H1 (cell line): ENCODE measurements around the gene PPME1. TPM values are rescaled to one million over a fixed set of nuclear protein-coding genes. Genes with fewer than 3 reads are reported as not detected.

Source experiments
- CTCF ChIA-PET: fragments of 300-600 bp; sonication (Branson Sonifier 250); formaldehyde crosslinking; loops from one replicate; lab custom pipeline; 2021; ENCODE audit not compliant: partially characterized antibody; lab: Charles Lee
- POLR2A ChIA-PET: fragments of 300-600 bp; sonication (Branson Sonifier 250); formaldehyde crosslinking; loops from one replicate; lab custom pipeline; 2021; ENCODE audit warnings: inconsistent platforms; ENCODE audit not compliant: partially characterized antibody; lab: Charles Lee
- DNase-seq, 2 experiments: peaks; one replicate each; pipeline versions ENCODE4 v3.0.0 to v3.0.0-alpha.2; 2010 to 2022; ENCODE audit warnings: low spot score in 2 of 2, low read depth in 1 of 2, mixed read lengths in 1 of 2
- FAIRE-seq: peaks from 2 replicates; lab custom pipeline; 2011; peaks lifted over from hg19 to GRCh38; lab: Jason Lieb, UNC
- H2AFZ ChIP-seq: 2 replicates; pipeline ENCODE4 v1.8.1; 2012; ENCODE audit warnings: low read length, inconsistent platforms
- H2AK5ac ChIP-seq: 2 replicates; pipeline ENCODE4 v1.6.1; 2013; ENCODE audit warnings: low read depth, low read length
- H2BK120ac ChIP-seq: replicated peaks from 2 replicates; pipeline ENCODE3; 2013; ENCODE audit warnings: low read depth, low read length, inconsistent platforms
- H2BK12ac ChIP-seq: 2 replicates; pipeline ENCODE4 v1.6.1; 2013; ENCODE audit warnings: low read depth, low read length
- H2BK15ac ChIP-seq: 2 replicates; pipeline ENCODE4 v1.6.1; 2013; ENCODE audit warnings: low read length
- H2BK20ac ChIP-seq: 2 replicates; pipeline ENCODE4 v1.6.1; 2013; ENCODE audit warnings: low read length
- H2BK5ac ChIP-seq: 2 replicates; pipeline ENCODE4 v1.6.1; 2013; ENCODE audit warnings: low read depth, low read length
- H3K14ac ChIP-seq: 2 replicates; pipeline ENCODE4 v1.6.1; 2013; ENCODE audit warnings: inconsistent platforms; ENCODE audit not compliant: insufficient read length
- H3K18ac ChIP-seq: 2 replicates; pipeline ENCODE4 v1.6.1; 2013; ENCODE audit warnings: low read length; ENCODE audit errors: extremely low read depth
- H3K23ac ChIP-seq: 2 replicates; pipeline ENCODE4 v1.6.1; 2013; ENCODE audit warnings: inconsistent platforms; ENCODE audit not compliant: insufficient read length
- H3K23me2 ChIP-seq: 2 replicates; pipeline ENCODE4 v1.6.1; 2013; ENCODE audit warnings: low read depth, low read length
- H3K27ac ChIP-seq: 2 replicates; pipeline ENCODE4 v1.6.1; 2011; ENCODE audit warnings: low read depth, low read length, inconsistent platforms
- H3K27me3 ChIP-seq, 4 experiments: replicated peaks in 1 of 4; 1 replicate in 1 of 4; 2 replicates in 3 of 4; pipeline versions ENCODE4 v1.6.1 to v1.8.1; 2011 to 2013; ENCODE audit warnings: low read length in 3 of 4, mild to moderate bottlenecking in 3 of 4, inconsistent platforms in 2 of 4, mixed read lengths in 2 of 4, moderate library complexity in 1 of 4; ENCODE audit not compliant: control insufficient read depth in 3 of 4, insufficient read depth in 3 of 4; ENCODE audit errors: extremely low read depth in 1 of 4
- H3K36me3 ChIP-seq, 4 experiments: 2 replicates each; pipeline versions ENCODE4 v1.6.1 to v1.8.1; 2011 to 2013; ENCODE audit warnings: mild to moderate bottlenecking in 4 of 4, low read length in 3 of 4, moderate library complexity in 2 of 4, control low read depth in 1 of 4, inconsistent platforms in 1 of 4; ENCODE audit not compliant: insufficient read depth in 4 of 4, control insufficient read depth in 2 of 4
- H3K4ac ChIP-seq: replicated peaks from 2 replicates; pipeline ENCODE3; 2013; ENCODE audit warnings: low read length, low read depth, mixed read lengths, inconsistent platforms; ENCODE audit not compliant: insufficient read length
- H3K4me1 ChIP-seq, 4 experiments: replicated peaks in 1 of 4; 1 replicate in 1 of 4; 2 replicates in 3 of 4; pipeline versions ENCODE4 v1.6.1 to v1.8.1; 2011 to 2013; ENCODE audit warnings: low read length in 3 of 4, inconsistent platforms in 2 of 4, mixed read lengths in 1 of 4; ENCODE audit not compliant: insufficient read depth in 4 of 4, control insufficient read depth in 3 of 4
- H3K4me2 ChIP-seq, 2 experiments: 2 replicates each; pipeline versions ENCODE4 v1.6.1 to v1.8.1; 2011 to 2013; ENCODE audit warnings: low read depth in 2 of 2, low read length in 2 of 2, control low read depth in 1 of 2, inconsistent platforms in 1 of 2, mild to moderate bottlenecking in 1 of 2; ENCODE audit not compliant: insufficient read depth in 1 of 2
- H3K4me3 ChIP-seq, 4 experiments: fragments of 200-600, 300-600 bp in 1 of 4; sonication (generic), shearing (Covaris generic), sonication (Bioruptor Twin) in 1 of 4; 2 replicates each; pipeline versions ENCODE4 v1.5.1 to v1.8.1; 2011 to 2016; ENCODE audit warnings: low read length in 4 of 4, low read depth in 3 of 4, control low read depth in 2 of 4, inconsistent platforms in 2 of 4, mild to moderate bottlenecking in 2 of 4, mixed read lengths in 1 of 4, moderate library complexity in 1 of 4; ENCODE audit not compliant: insufficient read depth in 2 of 4; ENCODE audit errors: extremely low read depth in 1 of 4
- H3K56ac ChIP-seq: replicated peaks from 2 replicates; pipeline ENCODE3; 2013; ENCODE audit warnings: low read depth, mild to moderate bottlenecking, mixed read lengths, low read length, inconsistent platforms; ENCODE audit not compliant: insufficient read length
- H3K79me1 ChIP-seq: 2 replicates; pipeline ENCODE4 v1.6.1; 2013; ENCODE audit warnings: low read depth, low read length, control low read depth
- H3K79me2 ChIP-seq, 2 experiments: 2 replicates each; pipeline versions ENCODE4 v1.6.1 to v1.8.1; 2012 to 2013; ENCODE audit warnings: low read length in 2 of 2, mild to moderate bottlenecking in 2 of 2, inconsistent platforms in 1 of 2; ENCODE audit not compliant: insufficient read depth in 2 of 2, control insufficient read depth in 1 of 2
- H3K9ac ChIP-seq, 4 experiments: replicated peaks in 1 of 4; 1 replicate in 1 of 4; 2 replicates in 3 of 4; pipeline versions ENCODE4 v1.6.1 to v1.8.1; 2011 to 2013; ENCODE audit warnings: low read depth in 3 of 4, low read length in 3 of 4, control low read depth in 2 of 4, mild to moderate bottlenecking in 2 of 4, moderate library complexity in 2 of 4, inconsistent platforms in 1 of 4; ENCODE audit errors: extremely low read depth in 1 of 4
- H3K9me3 ChIP-seq, 2 experiments: 2 replicates each; pipeline versions ENCODE4 v1.6.1 to v1.8.1; 2012 to 2013; ENCODE audit warnings: mild to moderate bottlenecking in 2 of 2, moderate library complexity in 2 of 2, control low read depth in 1 of 2, inconsistent platforms in 1 of 2, low read depth in 1 of 2, low read length in 1 of 2, mixed read lengths in 1 of 2; ENCODE audit not compliant: insufficient read depth in 2 of 2
- H4K20me1 ChIP-seq, 2 experiments: replicated peaks in 1 of 2; 2 replicates each; pipeline versions ENCODE3 to v1.8.1; 2011 to 2013; ENCODE audit warnings: inconsistent platforms in 2 of 2, low read length in 2 of 2, mild to moderate bottlenecking in 1 of 2; ENCODE audit not compliant: insufficient read depth in 2 of 2, control insufficient read depth in 1 of 2
- H4K5ac ChIP-seq: 2 replicates; pipeline ENCODE4 v1.6.1; 2013; ENCODE audit warnings: low read length, low read depth, mixed read lengths, inconsistent platforms; ENCODE audit not compliant: insufficient read length
- H4K8ac ChIP-seq: 2 replicates; pipeline ENCODE4 v1.8.0; 2013; ENCODE audit warnings: mild to moderate bottlenecking, moderate library complexity, low read length, inconsistent platforms; ENCODE audit not compliant: insufficient read depth; ENCODE audit errors: extremely low read depth
- H4K91ac ChIP-seq: replicated peaks from 2 replicates; pipeline ENCODE3; 2013; ENCODE audit warnings: low read length, mixed read lengths, inconsistent platforms; ENCODE audit not compliant: insufficient read length
- ASH2L ChIP-seq: fragments of 200-600, 300-600 bp; sonication (generic); IDR thresholded peaks from one replicate; pipeline ENCODE4 v1.7.1; 2017; ENCODE audit warnings: low read length
- CHD2 ChIP-seq: IDR thresholded peaks from 2 replicates; pipeline ENCODE4 v1.6.1; 2012; ENCODE audit warnings: low read length, improper control_type of control experiment
- EZH2 ChIP-seq: fragments of 200-600 bp; sonication (generic); IDR thresholded peaks from 2 replicates; pipeline ENCODE4 v1.7.1; 2012; ENCODE audit warnings: low read depth, mild to moderate bottlenecking, moderate library complexity, low read length, inconsistent platforms; ENCODE audit not compliant: severe bottlenecking
- GTF2F1 ChIP-seq: IDR thresholded peaks from 2 replicates; pipeline ENCODE4 v1.6.1; 2012; ENCODE audit warnings: low read depth, low read length, improper control_type of control experiment, borderline replicate concordance
- MAFK ChIP-seq: IDR thresholded peaks from 2 replicates; pipeline ENCODE4 v1.6.1; 2012; ENCODE audit warnings: low read depth, mild to moderate bottlenecking, improper control_type of control experiment, low read length
- NRF1 ChIP-seq: IDR thresholded peaks from 2 replicates; pipeline ENCODE4 v1.6.1; 2011; ENCODE audit warnings: mild to moderate bottlenecking, low read depth, low read length, improper control_type of control experiment
- RFX5 ChIP-seq: IDR thresholded peaks from 2 replicates; pipeline ENCODE4 v1.6.1; 2011; ENCODE audit warnings: low read depth, low read length, improper control_type of control experiment, borderline replicate concordance
- SAP30 ChIP-seq: fragments of 300-600 bp; sonication (generic); IDR thresholded peaks from 2 replicates; pipeline ENCODE4 v1.7.1; 2012; ENCODE audit warnings: low read length, moderate library complexity, mild to moderate bottlenecking, inconsistent platforms; ENCODE audit not compliant: insufficient read depth, insufficient replicate concordance
- SIN3A ChIP-seq, 2 experiments: IDR thresholded peaks in 1 of 2; conservative IDR thresholded peaks in 1 of 2; 2 replicates each; pipeline ENCODE4 v1.6.1; 2011 to 2012; ENCODE audit warnings: low read length in 2 of 2, improper control_type of control experiment in 1 of 2, low read depth in 1 of 2, mild to moderate bottlenecking in 1 of 2
- TAF7 ChIP-seq: optimal IDR thresholded peaks from 2 replicates; pipeline ENCODE3; 2011; ENCODE audit warnings: low read depth, mild to moderate bottlenecking, inconsistent platforms, low read length, moderate library complexity, borderline replicate concordance
- WGBS, 2 experiments: shearing (Covaris generic) in 1 of 2; methylation state at CpG; one replicate each; pipeline versions ENCODE4 v1.1.6 to v1.1.7; 2013 to 2015; ENCODE audit warnings: low lambda C conversion rate in 2 of 2, mixed read lengths in 2 of 2, inconsistent platforms in 1 of 2, low coverage in 1 of 2, missing lambda C conversion rate in 1 of 2; ENCODE audit not compliant: insufficient replicate concordance in 2 of 2, insufficient coverage in 1 of 2, insufficient read length in 1 of 2; ENCODE audit errors: extremely low coverage in 1 of 2, missing lambda C conversion rate in 1 of 2; 5-methylcytosine and 5-hydroxymethylcytosine counted together
- polyA plus RNA-seq, 7 experiments: library from polyadenylated mRNA; depleted of rRNA in 3 of 7; stranded (reverse) in 5 of 7; unstranded in 2 of 7; fragments of >200 nt in 5 of 7; fragments of 200-250 nt in 2 of 7; gene quantifications; 1 replicate in 5 of 7; 2 replicates in 1 of 7; 4 replicates in 1 of 7; pipeline versions ENCODE4 v1.2.1 to v1.2.3, GENCODE V29; 2011 to 2013; ENCODE audit warnings: missing spikeins in 2 of 7, mixed read lengths in 2 of 7
- total RNA-seq: library from RNA; stranded (reverse); fragmentation: NEBNext Ultra II Directional; extraction: Animal tissue kit (Norgen Biotek cat#: 25700); gene quantifications from 2 replicates; pipeline ENCODE4 v1.2.1, GENCODE V29; 2021

PPME1 gene
- total and polyA plus RNA-seq, 2 of the 8 experiments (the other 6 are each of a cell fraction or from before 2014, with no cell fraction given) = 55.1 to 64.5 TPM

DNA sequence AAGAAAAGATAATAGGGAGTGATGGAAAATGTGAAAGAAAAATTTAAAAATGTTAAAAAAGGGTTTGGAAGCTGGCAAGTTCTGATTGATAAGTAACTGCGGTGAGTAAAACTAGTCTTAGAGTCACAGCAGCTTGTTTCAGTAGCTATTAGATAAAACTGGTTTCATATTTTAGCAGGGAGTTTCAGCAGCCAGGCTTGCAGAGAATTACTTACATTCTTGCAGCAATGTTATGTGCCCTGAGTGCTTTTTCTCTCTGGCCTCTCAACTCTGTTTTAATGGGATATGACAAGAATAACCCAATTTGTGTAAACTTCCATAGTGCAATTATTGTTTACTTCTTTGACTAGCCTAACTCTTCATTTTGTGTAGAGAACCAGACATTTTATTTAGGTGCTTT, 33.6 kb downstream of the PPME1 start:
- Histone ChIP-seq H2BK15ac (no peak overlapping the region), H4K8ac (no peak overlapping the region), H3K56ac (no peak overlapping the region), H2BK120ac (no peak overlapping the region), H3K4me1 (peaks cover 0 to 2% (median 0%) of the 10 kb centered on the region in 4 experiments; a peak in 1 of 7 replicates), H2BK20ac (no peak overlapping the region), H4K5ac (no peak overlapping the region), H3K4me3 (no peak overlapping the region), H3K18ac (no peak overlapping the region), H3K27me3 (no peaks in the 10 kb centered on the region), H3K79me2 (no peaks in the 10 kb centered on the region), H3K4me2 (no peak overlapping the region), H4K20me1 (no peaks in the 10 kb centered on the region), H3K27ac (no peak overlapping the region), H3K14ac (no peak overlapping the region), H3K9me3 (no peaks in the 10 kb centered on the region), H3K23ac (no peak overlapping the region), H2AK5ac (no peak overlapping the region), H2AFZ (no peak overlapping the region), H4K91ac (no peak overlapping the region), H2BK5ac (no peak overlapping the region), H2BK12ac (no peak overlapping the region), H3K36me3 (peaks cover 0 to 13% (median under 1%) of the 10 kb centered on the region in 4 experiments; a peak in 4 of 8 replicates), H3K79me1 (no peaks in the 10 kb centered on the region), H3K23me2 (no peaks in the 10 kb centered on the region), H3K4ac (no peak overlapping the region), H3K9ac (no peak overlapping the region)
- ChIA-PET POLR2A (no interaction called here), CTCF (no interaction called here)
- 100% methylated on average over 1 of the region's 1 CpG for WGBS, 2 experiments
- FAIRE-seq = no peak
- DNase-seq = no peak
- TF ChIP-seq ASH2L (no peak), SIN3A (conservative IDR thresholded peaks at IDR 0.05 in 1 of 2, IDR thresholded peaks at IDR 0.05 in 1 of 2; ENCODE audit: low read depth in 1 of 2, low read length in 2 of 2) (no peak), MAFK (no peak), TAF7 (no peak), SAP30 (no peak), EZH2 (no peak), CHD2 (no peak), NRF1 (no peak), GTF2F1 (no peak), RFX5 (no peak)
